GM12873 (cell line): ENCODE data around the gene CDPF1.

Source experiments
- CTCF ChIP-seq: IDR thresholded peaks from 2 replicates; pipeline ENCODE4 v1.5.1; 2012; ENCODE audit warnings: low read depth, mild to moderate bottlenecking, moderate library complexity, low read length, control low read depth; ENCODE audit not compliant: insufficient read depth; ENCODE audit errors: missing control alignments

CDPF1 gene

DNA sequence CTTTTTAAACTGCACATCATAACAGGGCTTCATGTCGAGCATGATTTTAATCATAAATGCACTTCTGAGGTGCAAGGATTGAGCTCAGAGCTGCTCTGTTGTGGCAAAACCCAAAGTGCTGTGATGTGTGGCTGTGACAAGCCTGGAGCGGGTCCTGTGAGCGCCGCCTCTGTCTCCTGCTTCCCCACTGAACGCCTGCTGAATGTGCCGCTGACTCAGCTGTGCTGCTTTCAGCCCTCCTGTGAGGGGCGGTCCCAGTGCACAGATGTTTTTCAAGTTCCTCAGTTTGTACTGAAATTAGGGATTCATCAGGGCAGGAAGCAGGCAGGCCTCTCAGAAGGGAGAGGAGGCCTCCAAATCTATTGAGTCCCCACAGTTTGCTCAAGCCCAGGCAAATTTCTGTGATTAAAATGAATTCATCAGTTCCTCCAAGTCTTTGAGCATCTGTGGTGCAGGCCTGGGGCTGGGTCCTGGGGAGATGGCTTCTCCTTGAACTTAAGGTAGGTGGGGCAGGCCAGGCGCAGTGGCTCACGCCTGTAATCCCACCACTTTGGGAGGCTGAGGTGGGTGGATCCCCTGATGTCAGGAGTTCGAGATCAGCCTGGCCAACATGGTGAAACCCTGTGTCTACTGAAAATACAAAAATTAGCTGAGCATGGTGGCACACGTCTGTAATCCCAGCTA is 43.6 kb upstream of the CDPF1 start:
- TF ChIP-seq CTCF: no peak

GRCh38 chr22:46292732-46293131 is 42.6 kb upstream of the CDPF1 start:
- no peak for TF ChIP-seq CTCF

DNA sequence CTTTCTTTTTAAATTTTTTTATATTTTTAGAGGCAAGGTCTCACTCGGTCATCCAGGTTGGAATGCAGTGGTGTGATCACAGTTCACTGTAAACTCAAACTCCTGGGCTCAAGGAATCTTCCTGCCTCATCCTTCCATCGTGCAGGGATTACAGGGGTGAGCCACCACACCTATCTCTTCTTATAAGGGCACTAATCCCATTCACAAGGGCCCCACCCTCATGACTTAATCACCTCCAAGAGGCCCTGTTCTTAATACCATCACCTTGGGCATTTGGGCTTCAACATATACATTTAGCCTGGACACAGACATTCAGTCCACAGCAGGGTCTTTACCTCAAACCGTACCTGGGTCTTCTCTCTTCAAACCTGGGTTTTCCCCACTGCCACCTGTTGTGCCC is 42.1 kb upstream of the CDPF1 start:
- no peak for TF ChIP-seq CTCF

DNA sequence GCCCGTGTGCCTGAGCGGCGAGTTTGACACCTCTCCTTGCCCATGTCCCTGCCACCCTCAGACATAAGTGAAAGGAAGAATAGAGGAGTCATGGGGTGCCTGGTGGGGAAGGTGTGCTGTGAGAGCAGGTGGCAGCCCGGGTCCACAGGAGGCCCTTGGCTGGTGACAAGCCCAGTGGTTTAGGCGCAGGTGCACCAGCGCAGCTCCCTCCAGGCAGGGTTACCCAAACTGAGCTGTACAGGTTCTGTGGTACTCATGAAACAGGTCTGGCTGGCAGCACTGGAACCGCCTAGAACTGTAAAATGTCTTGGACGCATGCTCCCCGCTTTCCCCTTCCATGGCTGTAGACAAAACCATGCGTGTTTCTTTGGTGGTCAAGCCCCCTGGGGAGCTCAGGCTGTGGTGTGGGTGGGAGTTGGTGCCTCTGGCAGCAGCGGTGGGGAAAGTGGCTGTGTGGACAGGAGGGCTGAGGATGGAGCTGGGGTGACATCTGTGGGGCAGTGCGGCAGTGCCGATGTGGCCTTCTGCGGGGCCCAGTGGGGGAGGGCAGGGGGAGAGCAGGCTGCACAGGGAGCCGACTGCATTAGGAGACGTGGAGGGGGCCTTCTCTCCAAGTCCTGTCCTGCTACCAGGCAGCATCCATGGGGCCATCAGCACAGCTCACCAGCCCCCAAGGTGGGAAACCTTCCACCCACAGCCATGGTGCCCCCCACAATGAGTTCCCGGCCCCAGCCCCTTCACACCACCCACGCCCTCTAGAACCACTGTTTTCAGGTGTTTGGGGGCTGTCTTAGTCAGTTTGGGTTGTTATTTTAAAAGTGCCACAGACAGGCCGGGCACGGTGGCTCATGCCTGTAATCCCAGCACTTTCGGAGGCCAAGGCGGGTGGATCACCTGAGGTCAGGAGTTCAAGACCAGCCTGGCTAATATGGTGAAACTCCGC is 41.0 kb upstream of the CDPF1 start:
- no peak for TF ChIP-seq CTCF

GRCh38 chr22:46290121-46290842 is 40.2 kb upstream of the CDPF1 start:
- no peak for TF ChIP-seq CTCF

DNA sequence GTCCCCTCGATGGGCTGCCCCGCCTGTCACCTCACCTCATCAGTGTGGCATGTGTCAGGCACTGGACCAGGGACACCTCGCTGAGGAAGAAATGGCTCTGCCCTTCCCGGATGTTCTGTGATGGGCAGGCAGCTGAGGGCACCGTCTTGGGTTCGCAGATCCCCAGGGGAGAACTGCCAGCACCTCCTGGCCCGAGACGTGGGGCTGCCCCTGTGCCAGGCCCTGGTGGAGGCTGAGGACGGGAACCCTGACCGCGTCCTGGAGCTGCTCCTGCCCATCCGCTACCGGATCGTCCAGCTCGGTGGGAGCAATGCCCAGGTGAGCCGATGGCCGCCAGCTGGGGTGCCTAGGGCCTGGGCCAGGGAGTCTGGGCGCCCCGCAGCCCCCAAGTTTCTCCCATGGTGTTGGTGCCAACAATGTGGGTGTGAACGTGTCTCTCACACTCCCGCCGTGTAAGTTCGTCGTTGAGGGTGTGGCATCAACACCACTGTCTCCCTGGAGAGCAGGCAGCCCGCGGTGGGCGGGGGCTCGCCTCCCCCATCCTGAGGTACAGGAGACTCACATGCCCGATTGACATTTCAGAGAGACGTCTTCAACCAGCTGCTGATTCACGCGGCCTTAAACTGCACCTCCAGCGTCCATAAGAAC is 39.3 kb upstream of the CDPF1 start:
- no peak for TF ChIP-seq CTCF
